ENCODE results near the gene LRRC75A.

- TF ChIP-seq CTCF (conservative IDR thresholded peaks at IDR 0.05 in 1 of 2, IDR thresholded peaks at IDR 0.05 in 1 of 2; ENCODE audit: extremely low read depth in 1 of 2, insufficient read depth in 1 of 2, low read depth in 1 of 2, low read length in 2 of 2) (no peak), EZH2 (IDR thresholded peaks at IDR 0.05; ENCODE audit: borderline replicate concordance, low read length) (no peak)
Observed at GRCh38 chr17:16462070-16462864, 29.7 kb downstream of the LRRC75A start.

Data from mammary epithelial cell (primary cell).